GM19324 (cell line): Measurements from ENCODE around the gene GNB1.

Experiments
- ATAC-seq: cut with Tn5 transposase; IDR thresholded peaks from one replicate; pipeline ENCODE4 v1.9.1; 2021; ENCODE audit warnings: mild to moderate bottlenecking, moderate library complexity; ENCODE audit not compliant: unreplicated experiment, low FRiP score

The GNB1 gene

GRCh38 chr1:1832820-1833219, 58.1 kb downstream of the GNB1 start:
- no peak for ATAC-seq

- ATAC-seq: no peak
Observed at GRCh38 chr1:1832166-1832565, 58.7 kb downstream of the GNB1 start.

GRCh38 chr1:1827089-1827848, 63.6 kb downstream of the GNB1 start:
- no peak for ATAC-seq

GRCh38 chr1:1826356-1827088, 64.4 kb downstream of the GNB1 start:
- no peak for ATAC-seq

GRCh38 chr1:1825217-1825616, 65.7 kb downstream of the GNB1 start:
- no peak for ATAC-seq

GRCh38 chr1:1819762-1820161, 71.1 kb downstream of the GNB1 start:
- ATAC-seq: no peak

- ATAC-seq: no peak
Observed at GRCh38 chr1:1817221-1817620, 73.7 kb downstream of the GNB1 start.

- ATAC-seq: no peak
Observed at GRCh38 chr1:1815606-1816281, 75.1 kb downstream of the GNB1 start.

- no peak for ATAC-seq
Observed at GRCh38 chr1:1809489-1809888, 81.4 kb downstream of the GNB1 start.

- ATAC-seq: no peak
Observed at GRCh38 chr1:1808206-1808605, 82.7 kb downstream of the GNB1 start.

GRCh38 chr1:1806890-1807289, 84.0 kb downstream of the GNB1 start:
- no peak for ATAC-seq

GRCh38 chr1:1804301-1804700, 86.6 kb downstream of the GNB1 start:
- no peak for ATAC-seq

- no peak for ATAC-seq
Observed at GRCh38 chr1:1802871-1803270, 88.0 kb downstream of the GNB1 start.

- ATAC-seq: no peak
Observed at GRCh38 chr1:1799716-1800115, 91.2 kb downstream of the GNB1 start.

GRCh38 chr1:1797731-1798341, 93.1 kb downstream of the GNB1 start:
- no peak for ATAC-seq

GRCh38 chr1:1796466-1796865, 94.4 kb downstream of the GNB1 start:
- ATAC-seq: no peak

- no peak for ATAC-seq
Observed at GRCh38 chr1:1794999-1795398, 95.9 kb downstream of the GNB1 start.

- ATAC-seq: no peak
Observed at GRCh38 chr1:1793481-1794244, 97.2 kb downstream of the GNB1 start.

GRCh38 chr1:1788646-1789431, 102.0 kb downstream of the GNB1 start:
- no peak for ATAC-seq

GRCh38 chr1:1788136-1788535, 102.8 kb downstream of the GNB1 start:
- ATAC-seq: no peak
